Upper lobe of left lung (tissue), 4 donors: Measurements from ENCODE around the gene POLE.

Source experiments
- POLR2A ChIP-seq, 4 donors: fragments of 450-650 bp; IDR thresholded peaks; one replicate each; pipeline ENCODE4 v1.5.1; 2016 to 2017; ENCODE audit warnings: antibody characterized with exemption in 4 of 4, mild to moderate bottlenecking in 2 of 4
- TF ChIP-seq, protein P1 (sequence below), 6 experiments: fragments of 450-650 bp in 4 of 6; fragments of 200-600 bp in 2 of 6; sonication (generic) in 2 of 6; IDR thresholded peaks; one replicate each; pipeline ENCODE4 v1.5.1; 2016 to 2019; ENCODE audit warnings: antibody characterized with exemption in 6 of 6

DNA sequence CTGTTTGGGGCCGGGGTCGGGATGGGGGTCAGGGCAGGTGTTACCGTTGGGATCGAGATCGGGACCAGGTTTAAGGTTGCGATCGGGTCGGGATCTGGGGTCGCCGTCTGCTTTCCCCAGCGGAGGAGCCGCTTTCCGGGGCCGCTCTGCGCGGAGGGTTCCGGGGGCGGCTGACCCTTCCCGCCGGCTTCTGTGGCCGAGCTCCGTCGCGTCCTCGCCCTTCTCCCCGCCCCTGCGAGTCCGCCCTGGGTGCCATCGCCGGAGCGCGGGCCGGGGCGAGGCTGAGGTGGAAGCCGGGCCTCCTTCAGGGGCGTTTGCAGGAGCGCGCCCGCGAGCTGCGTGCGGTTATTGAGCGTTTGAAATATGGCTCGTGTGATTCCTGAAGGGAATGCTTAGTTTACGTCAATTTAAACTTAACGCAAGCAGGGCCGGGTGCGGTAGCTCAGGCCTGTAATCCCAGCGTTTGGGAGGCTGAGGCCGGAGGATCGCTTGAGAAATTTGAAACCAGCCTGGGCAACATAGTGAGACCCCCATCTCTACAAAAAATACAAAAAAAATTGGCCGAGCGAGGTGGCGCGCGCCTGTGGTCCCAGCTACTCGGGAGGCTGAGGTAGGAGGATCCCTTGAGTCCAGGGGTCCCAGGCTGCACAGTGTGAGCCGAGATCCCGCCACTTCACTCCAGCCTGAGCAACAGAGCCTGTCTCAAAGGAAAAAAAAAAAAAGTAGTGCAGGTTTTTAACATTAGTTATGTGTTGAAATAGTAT lies 24.1 kb upstream of the POLE start:
- no peak for TF ChIP-seq POLR2A (IDR thresholded peaks at IDR 0.05)
- TF ChIP-seq, protein P1, sequence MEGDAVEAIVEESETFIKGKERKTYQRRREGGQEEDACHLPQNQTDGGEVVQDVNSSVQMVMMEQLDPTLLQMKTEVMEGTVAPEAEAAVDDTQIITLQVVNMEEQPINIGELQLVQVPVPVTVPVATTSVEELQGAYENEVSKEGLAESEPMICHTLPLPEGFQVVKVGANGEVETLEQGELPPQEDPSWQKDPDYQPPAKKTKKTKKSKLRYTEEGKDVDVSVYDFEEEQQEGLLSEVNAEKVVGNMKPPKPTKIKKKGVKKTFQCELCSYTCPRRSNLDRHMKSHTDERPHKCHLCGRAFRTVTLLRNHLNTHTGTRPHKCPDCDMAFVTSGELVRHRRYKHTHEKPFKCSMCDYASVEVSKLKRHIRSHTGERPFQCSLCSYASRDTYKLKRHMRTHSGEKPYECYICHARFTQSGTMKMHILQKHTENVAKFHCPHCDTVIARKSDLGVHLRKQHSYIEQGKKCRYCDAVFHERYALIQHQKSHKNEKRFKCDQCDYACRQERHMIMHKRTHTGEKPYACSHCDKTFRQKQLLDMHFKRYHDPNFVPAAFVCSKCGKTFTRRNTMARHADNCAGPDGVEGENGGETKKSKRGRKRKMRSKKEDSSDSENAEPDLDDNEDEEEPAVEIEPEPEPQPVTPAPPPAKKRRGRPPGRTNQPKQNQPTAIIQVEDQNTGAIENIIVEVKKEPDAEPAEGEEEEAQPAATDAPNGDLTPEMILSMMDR (IDR thresholded peaks at IDR 0.05), result no peak
